ENCODE results near the gene MAU2.
"Not testable (repeated sequence)": the region's sequence is repeated elsewhere in the genome, so short reads cannot be mapped to it uniquely, and the experiment has no call there.

Gene MAU2

DNA sequence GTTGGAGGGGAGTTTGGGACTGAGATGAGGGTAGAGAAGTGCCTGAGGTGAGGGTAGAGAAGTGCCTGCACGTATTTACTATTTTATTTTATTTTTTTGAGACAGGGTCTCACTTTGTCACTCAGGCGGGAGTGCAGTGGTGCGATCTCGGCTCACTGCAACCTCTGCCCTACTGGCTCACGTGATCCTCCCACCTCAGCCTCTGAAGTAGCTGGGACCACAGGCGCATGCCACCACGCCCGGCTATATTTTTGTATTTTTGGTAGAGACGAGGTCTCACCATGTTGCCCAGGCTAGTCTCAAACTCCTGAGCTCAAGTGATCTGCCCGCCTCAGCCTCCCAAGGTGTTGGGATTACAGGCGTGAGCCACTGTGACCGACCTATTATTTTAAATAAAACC lies 69.1 kb downstream of the MAU2 start:
- H3K4me3 ChIP-seq (ENCODE audit: insufficient read depth, low read depth, low read length); H3K36me3 ChIP-seq (ENCODE audit: control insufficient read depth, insufficient read depth, low read length); H3K9me3 ChIP-seq (ENCODE audit: control insufficient read depth, low read length); H3K4me1 ChIP-seq (ENCODE audit: control insufficient read depth, insufficient read depth, low read length); H3K27ac ChIP-seq (ENCODE audit: insufficient read depth, low read depth, low read length, poor library complexity, severe bottlenecking); H3K27me3 ChIP-seq (ENCODE audit: control insufficient read depth, insufficient read depth, low read length, poor library complexity, severe bottlenecking): not testable (repeated sequence)
- 88 to 94% methylated on average over 12 of the region's 12 CpGs for WGBS, 2 experiments

DNA sequence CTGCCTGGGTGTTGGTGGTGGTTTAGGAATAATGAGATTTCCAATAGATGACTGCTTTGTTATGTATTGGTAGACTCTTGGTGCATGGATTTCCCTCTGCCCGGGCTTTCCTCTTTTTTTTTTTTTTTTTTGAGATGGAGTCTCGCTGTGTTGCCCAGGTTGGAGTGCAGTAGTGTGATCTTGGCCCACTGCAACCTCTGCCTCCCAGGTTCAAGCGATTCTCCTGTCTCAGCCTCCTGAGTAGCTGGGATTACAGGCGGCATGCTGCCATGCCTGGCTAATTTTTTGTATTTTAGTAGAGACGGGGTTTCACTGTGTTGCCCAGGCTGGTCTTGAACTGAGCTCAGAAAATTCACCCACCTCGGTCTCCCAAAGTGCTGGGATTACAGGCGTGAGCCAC lies 73.7 kb downstream of the MAU2 start:
- H3K4me1 ChIP-seq (ENCODE audit: control insufficient read depth, insufficient read depth, low read length); H3K36me3 ChIP-seq (ENCODE audit: control insufficient read depth, insufficient read depth, low read length); H3K4me3 ChIP-seq (ENCODE audit: insufficient read depth, low read depth, low read length); H3K27me3 ChIP-seq (ENCODE audit: control insufficient read depth, insufficient read depth, low read length, poor library complexity, severe bottlenecking); H3K27ac ChIP-seq (ENCODE audit: insufficient read depth, low read depth, low read length, poor library complexity, severe bottlenecking); H3K9me3 ChIP-seq (ENCODE audit: control insufficient read depth, low read length): not testable (repeated sequence)
- 93% methylated on average over 7 of the region's 7 CpGs for WGBS, 2 experiments

DNA sequence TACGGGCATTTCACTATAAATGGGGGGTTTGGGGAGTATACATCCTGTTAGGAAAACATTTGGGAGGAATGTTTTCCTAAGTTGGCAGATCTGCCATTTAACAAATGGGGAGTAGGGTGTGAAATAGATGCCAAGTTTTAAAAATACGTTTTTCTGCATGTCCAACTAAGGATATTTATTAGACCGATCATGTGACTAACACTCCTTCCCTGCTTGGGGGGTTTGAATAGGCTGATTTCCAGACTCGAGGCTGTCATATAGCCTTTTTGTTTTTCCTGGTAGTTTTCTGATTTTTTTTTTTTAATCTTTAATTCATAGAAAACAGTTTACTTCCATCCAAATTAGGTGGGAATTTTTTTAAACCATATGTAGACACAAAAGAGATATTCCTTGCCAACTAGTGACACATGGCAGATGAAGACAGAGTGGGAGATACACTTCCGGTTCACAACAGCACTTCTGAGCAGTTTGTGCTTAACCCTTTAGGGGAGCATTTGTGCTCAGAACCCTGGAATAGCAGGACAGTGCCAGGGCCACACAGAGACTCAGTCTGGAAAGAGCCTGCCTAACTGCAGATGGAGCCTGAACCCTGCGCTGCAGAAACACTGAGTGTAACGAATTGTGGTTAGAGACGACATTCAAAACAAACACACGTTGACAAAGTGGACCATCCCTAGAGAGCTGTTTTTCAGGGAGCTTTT lies 79.3 kb downstream of the MAU2 start:
- Histone ChIP-seq H3K9me3 (ENCODE audit: control insufficient read depth, low read length) (no peaks in the 10 kb centered on the region), H3K4me3 (ENCODE audit: insufficient read depth, low read depth, low read length) (no peak overlapping the region), H3K36me3 (ENCODE audit: control insufficient read depth, insufficient read depth, low read length) (no peaks in the 10 kb centered on the region), H3K27me3 (ENCODE audit: control insufficient read depth, insufficient read depth, low read length, poor library complexity, severe bottlenecking) (peaks cover 3% of the 10 kb centered on the region), H3K4me1 (ENCODE audit: control insufficient read depth, insufficient read depth, low read length) (no peaks in the 10 kb centered on the region), H3K27ac (ENCODE audit: insufficient read depth, low read depth, low read length, poor library complexity, severe bottlenecking) (no peak overlapping the region)
- 77 to 84% methylated on average over 9 of the region's 9 CpGs for WGBS, 2 experiments

DNA sequence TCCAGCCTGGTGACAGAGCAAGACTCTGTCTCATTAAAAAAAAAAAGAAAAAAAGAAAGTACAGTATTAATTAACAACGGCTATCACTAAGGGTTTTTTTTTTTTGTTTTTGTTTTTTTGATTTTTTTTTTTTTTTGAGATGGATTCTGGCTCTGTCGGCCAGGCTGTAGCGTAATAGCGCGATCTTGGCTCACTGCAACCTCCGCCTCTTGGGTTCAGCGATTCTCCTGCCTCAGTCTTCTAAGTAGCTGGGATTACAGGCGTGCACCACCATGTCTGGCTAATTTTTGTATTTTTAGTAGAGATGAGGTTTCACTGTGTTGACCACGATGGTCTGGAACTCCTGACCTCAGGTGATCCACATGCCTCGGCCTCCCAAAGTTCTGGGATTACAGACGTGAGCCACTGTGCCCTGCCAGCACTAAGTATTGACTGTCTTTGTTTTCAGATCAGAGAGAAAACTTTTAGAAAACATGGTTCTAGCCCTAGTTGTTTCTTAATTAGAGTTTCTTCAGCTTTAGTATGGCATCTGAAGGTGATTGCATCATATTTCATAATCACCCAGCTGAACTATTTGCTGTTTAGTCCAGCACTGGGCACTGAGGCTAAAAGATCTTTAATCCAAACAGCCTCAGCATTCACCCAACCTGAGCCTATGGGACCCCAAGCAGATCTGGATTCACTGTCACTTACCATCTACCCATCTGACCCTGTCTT lies 82.2 kb downstream of the MAU2 start:
- peaks cover 4% of the 10 kb centered on the region for H3K27me3 ChIP-seq (ENCODE audit: control insufficient read depth, insufficient read depth, low read length, poor library complexity, severe bottlenecking)
- no peak overlapping the region for H3K4me3 ChIP-seq (ENCODE audit: insufficient read depth, low read depth, low read length)
- H3K9me3 ChIP-seq (ENCODE audit: control insufficient read depth, low read length), result no peaks in the 10 kb centered on the region
- H3K27ac ChIP-seq (ENCODE audit: insufficient read depth, low read depth, low read length, poor library complexity, severe bottlenecking), result no peak overlapping the region
- peaks cover 9% of the 10 kb centered on the region for H3K4me1 ChIP-seq (ENCODE audit: control insufficient read depth, insufficient read depth, low read length)
- 93 to 95% methylated on average over 11 of the region's 11 CpGs for WGBS, 2 experiments
- no peaks in the 10 kb centered on the region for H3K36me3 ChIP-seq (ENCODE audit: control insufficient read depth, insufficient read depth, low read length)

GRCh38 chr19:19403373-19403901 lies 82.8 kb downstream of the MAU2 start:
- H3K9me3 ChIP-seq (ENCODE audit: control insufficient read depth, low read length), result no peaks in the 10 kb centered on the region
- no peaks in the 10 kb centered on the region for H3K36me3 ChIP-seq (ENCODE audit: control insufficient read depth, insufficient read depth, low read length)
- peaks cover 11% of the 10 kb centered on the region for H3K4me1 ChIP-seq (ENCODE audit: control insufficient read depth, insufficient read depth, low read length)
- H3K27ac ChIP-seq (ENCODE audit: insufficient read depth, low read depth, low read length, poor library complexity, severe bottlenecking), result no peak overlapping the region
- 92 to 97% methylated on average over 5 of the region's 5 CpGs for whole genome bisulfite sequencing, 2 experiments
- no peak overlapping the region for H3K4me3 ChIP-seq (ENCODE audit: insufficient read depth, low read depth, low read length)
- peaks cover 4% of the 10 kb centered on the region for H3K27me3 ChIP-seq (ENCODE audit: control insufficient read depth, insufficient read depth, low read length, poor library complexity, severe bottlenecking)

GRCh38 chr19:19404879-19405860 lies 84.5 kb downstream of the MAU2 start, which contains the start of gene GATAD2A:
Gene GATAD2A, plus strand, starts transcription at chr19:19405675. Its CDS starts 59,671 bp downstream, at chr19:19465346.
- H3K9me3 ChIP-seq (ENCODE audit: control insufficient read depth, low read length), result no peaks in the 10 kb centered on the region
- H3K27me3 ChIP-seq (ENCODE audit: control insufficient read depth, insufficient read depth, low read length, poor library complexity, severe bottlenecking), result peaks cover 4% of the 10 kb centered on the region
- H3K36me3 ChIP-seq (ENCODE audit: control insufficient read depth, insufficient read depth, low read length), result no peaks in the 10 kb centered on the region
- H3K27ac ChIP-seq (ENCODE audit: insufficient read depth, low read depth, low read length, poor library complexity, severe bottlenecking), result peak within 1 kb of the TSS; percentile 79
- 1 to 2% methylated on average over 89 to 90 of the region's 90 CpGs for WGBS, 2 experiments
- H3K4me1 ChIP-seq (ENCODE audit: control insufficient read depth, insufficient read depth, low read length), result peaks cover 27% of the 10 kb centered on the region
- H3K4me3 ChIP-seq (ENCODE audit: insufficient read depth, low read depth, low read length), result peak within 1 kb of the TSS; percentile 69

GRCh38 chr19:19405971-19406877 lies 85.6 kb downstream of the MAU2 start:
- Histone ChIP-seq H3K9me3 (ENCODE audit: control insufficient read depth, low read length) (no peaks in the 10 kb centered on the region), H3K36me3 (ENCODE audit: control insufficient read depth, insufficient read depth, low read length) (no peaks in the 10 kb centered on the region), H3K4me3 (ENCODE audit: insufficient read depth, low read depth, low read length) (peak overlapping the region; percentile 69), H3K27ac (ENCODE audit: insufficient read depth, low read depth, low read length, poor library complexity, severe bottlenecking) (peak overlapping the region; percentile 79), H3K4me1 (ENCODE audit: control insufficient read depth, insufficient read depth, low read length) (peaks cover 30% of the 10 kb centered on the region), H3K27me3 (ENCODE audit: control insufficient read depth, insufficient read depth, low read length, poor library complexity, severe bottlenecking) (peaks cover 4% of the 10 kb centered on the region)
- 0 to 1% methylated on average over 87 of the region's 87 CpGs for WGBS, 2 experiments

DNA sequence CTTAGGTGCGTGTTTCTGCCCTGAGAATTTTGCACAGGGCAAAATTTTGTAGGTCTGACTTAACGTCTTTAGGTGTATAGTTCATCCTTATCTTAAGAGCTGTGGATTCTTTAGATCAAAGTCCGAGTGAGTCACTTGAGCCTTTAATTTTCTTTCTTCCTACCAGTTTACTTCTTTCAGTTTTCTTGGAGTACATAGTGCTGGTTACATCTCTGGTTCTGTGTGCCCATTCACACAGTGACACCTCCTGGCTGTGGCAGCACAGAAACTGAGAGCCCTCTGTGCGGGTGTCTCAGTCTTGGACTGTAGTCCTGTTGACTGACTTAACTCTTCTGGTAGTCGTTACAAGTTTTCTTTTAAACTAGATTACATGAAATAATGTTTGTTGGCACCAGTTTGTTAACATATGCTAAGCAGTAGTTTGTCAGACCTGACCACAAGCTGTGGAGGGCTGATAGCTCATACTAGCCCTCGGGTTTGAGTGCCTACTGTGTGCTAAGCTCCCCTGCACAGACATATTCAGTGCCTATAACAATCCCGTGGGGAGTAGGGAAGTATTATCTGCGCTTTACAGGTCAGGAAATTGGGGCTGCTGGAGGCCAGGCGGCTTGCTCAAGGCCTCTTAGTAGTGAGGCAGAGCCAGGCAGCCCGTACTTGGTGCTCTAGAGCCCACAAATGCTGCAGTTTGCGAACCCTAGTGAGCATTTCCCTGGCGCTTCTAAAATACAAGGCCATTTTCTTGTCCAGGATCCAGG lies 86.4 kb downstream of the MAU2 start:
- H3K27ac ChIP-seq (ENCODE audit: insufficient read depth, low read depth, low read length, poor library complexity, severe bottlenecking), result no peak overlapping the region
- H3K36me3 ChIP-seq (ENCODE audit: control insufficient read depth, insufficient read depth, low read length), result no peaks in the 10 kb centered on the region

GRCh38 chr19:19407633-19407930 lies 87.0 kb downstream of the MAU2 start:
- Histone ChIP-seq H3K36me3 (ENCODE audit: control insufficient read depth, insufficient read depth, low read length) (no peaks in the 10 kb centered on the region), H3K4me1 (ENCODE audit: control insufficient read depth, insufficient read depth, low read length) (peaks cover 30% of the 10 kb centered on the region), H3K4me3 (ENCODE audit: insufficient read depth, low read depth, low read length) (peak overlapping the region; percentile 69), H3K27me3 (ENCODE audit: control insufficient read depth, insufficient read depth, low read length, poor library complexity, severe bottlenecking) (peaks cover 4% of the 10 kb centered on the region), H3K27ac (ENCODE audit: insufficient read depth, low read depth, low read length, poor library complexity, severe bottlenecking) (no peak overlapping the region), H3K9me3 (ENCODE audit: control insufficient read depth, low read length) (no peaks in the 10 kb centered on the region)
- 80 to 86% methylated on average over 4 of the region's 4 CpGs for WGBS, 2 experiments

More for the DNA sequence above, 86.4 kb downstream of the MAU2 start:
- peaks cover 4% of the 10 kb centered on the region for H3K27me3 ChIP-seq (ENCODE audit: control insufficient read depth, insufficient read depth, low read length, poor library complexity, severe bottlenecking)
- H3K4me1 ChIP-seq (ENCODE audit: control insufficient read depth, insufficient read depth, low read length), result peaks cover 30% of the 10 kb centered on the region
- 49 to 50% methylated on average over 12 of the region's 12 CpGs for WGBS, 2 experiments
- no peaks in the 10 kb centered on the region for H3K9me3 ChIP-seq (ENCODE audit: control insufficient read depth, low read length)
- peak overlapping the region; percentile 69 for H3K4me3 ChIP-seq (ENCODE audit: insufficient read depth, low read depth, low read length)

Data from ectodermal cell (in vitro differentiated cells).